Peyer's patch (tissue), 4 donors: ENCODE measurements around the gene LRP5. TPM values are rescaled to one million over a fixed set of nuclear protein-coding genes. Genes with fewer than 3 reads are reported as not detected.

Experiments
- DNase-seq, 3 donors: peaks; one replicate each; pipeline ENCODE4 v3.0.0-alpha.2; 2017 to 2019
- H3K27ac ChIP-seq, 4 donors: fragments of 200-600 bp; sonication (generic); one replicate each; pipeline ENCODE4 v1.5.1; 2016 to 2019
- H3K27me3 ChIP-seq, 2 donors: fragments of 200-600 bp; sonication (generic); one replicate each; pipeline ENCODE4 v1.5.1; 2019
- H3K36me3 ChIP-seq, 3 donors: fragments of 200-600 bp; sonication (generic); one replicate each; pipeline ENCODE4 v1.5.1; 2016 to 2019
- H3K4me1 ChIP-seq, 4 donors: fragments of 200-600 bp; sonication (generic); one replicate each; pipeline ENCODE4 v1.5.1; 2016 to 2019
- H3K4me3 ChIP-seq, 4 donors: fragments of 200-600 bp; sonication (generic); 1 replicate in 3 of 4; 2 replicates in 1 of 4; pipeline ENCODE4 v1.5.1; 2016 to 2019; ENCODE audit warnings: mild to moderate bottlenecking in 1 of 4
- H3K9me3 ChIP-seq, 4 donors: fragments of 200-600 bp; sonication (generic); one replicate each; pipeline ENCODE4 v1.5.1; 2016 to 2019; ENCODE audit warnings: mild to moderate bottlenecking in 1 of 4
- CTCF ChIP-seq, 6 experiments: fragments of 450-650 bp in 4 of 6; fragments of 200-600 bp in 2 of 6; sonication (generic) in 1 of 6; IDR thresholded peaks; one replicate each; pipeline ENCODE4 v1.5.1; 2017 to 2019; ENCODE audit warnings: antibody characterized with exemption in 6 of 6, mild to moderate bottlenecking in 3 of 6, moderate library complexity in 1 of 6
- POLR2A ChIP-seq, 2 donors: fragments of 450-650 bp; IDR thresholded peaks; one replicate each; pipeline ENCODE4 v1.5.1; 2017; ENCODE audit warnings: antibody characterized with exemption in 2 of 2, mild to moderate bottlenecking in 2 of 2, moderate library complexity in 2 of 2
- total RNA-seq, 4 donors: library from RNA; depleted of rRNA; stranded (reverse); fragments of >200 nt; gene quantifications; one replicate each; pipeline ENCODE4 v1.1.0, GENCODE V29; 2016

The LRP5 gene
- total RNA-seq, 4 donors from 2014 or later: 149 to 196 (median 168) TPM

- peak within 1 kb of the TSS; percentile 91 to 99 (median 98) for H3K27ac ChIP-seq
- peak; percentile 28 to 50 for TF ChIP-seq POLR2A (IDR thresholded peaks at IDR 0.05)
- TF ChIP-seq CTCF (IDR thresholded peaks at IDR 0.05): peak in 1 of 6 experiments; percentile 28
- H3K36me3 ChIP-seq: no peaks in the 10 kb centered on the region
- H3K4me1 ChIP-seq: peaks cover 0 to 38% (median 5%) of the 10 kb centered on the region in 4 donors
- no peaks in the 10 kb centered on the region for H3K27me3 ChIP-seq
- DNase-seq: no peak
- H3K9me3 ChIP-seq: no peaks in the 10 kb centered on the region
- H3K4me3 ChIP-seq: peak within 1 kb of the TSS; percentile 77 to 98 (median 91)
Measured at GRCh38 chr11:68460741-68461574, 148.6 kb downstream of the LRP5 start, which contains the start of gene PPP6R3. Gene PPP6R3, plus strand, starts transcription at chr11:68460752. Its CDS starts 76,913 bp downstream, at chr11:68537665.

GRCh38 chr11:68461575-68461917 lies 149.2 kb downstream of the LRP5 start:
- H3K27ac ChIP-seq: peak overlapping the region; percentile 91 to 99 (median 98)
- H3K27me3 ChIP-seq: no peaks in the 10 kb centered on the region
- TF ChIP-seq POLR2A (IDR thresholded peaks at IDR 0.05): no peak
- TF ChIP-seq CTCF (IDR thresholded peaks at IDR 0.05): no peak
- H3K9me3 ChIP-seq: no peaks in the 10 kb centered on the region
- H3K4me3 ChIP-seq: peak overlapping the region; percentile 77 to 98 (median 91)
- peaks cover 0 to 40% (median 5%) of the 10 kb centered on the region in 4 donors for H3K4me1 ChIP-seq
- no peaks in the 10 kb centered on the region for H3K36me3 ChIP-seq
- peak in 1 of 3 donors; percentile 43 for DNase-seq

GRCh38 chr11:68463714-68464113 lies 151.3 kb downstream of the LRP5 start:
- Histone ChIP-seq H3K4me1 (peaks cover 0 to 55% (median 13%) of the 10 kb centered on the region in 4 donors), H3K27ac (no peak overlapping the region), H3K9me3 (no peaks in the 10 kb centered on the region), H3K36me3 (no peaks in the 10 kb centered on the region), H3K4me3 (no peak overlapping the region), H3K27me3 (no peaks in the 10 kb centered on the region)
- peak in 1 of 3 donors; percentile 33 for DNase-seq
- TF ChIP-seq CTCF (IDR thresholded peaks at IDR 0.05) (no peak), POLR2A (IDR thresholded peaks at IDR 0.05) (no peak)

GRCh38 chr11:68467201-68467834 lies 154.9 kb downstream of the LRP5 start:
- TF ChIP-seq CTCF (IDR thresholded peaks at IDR 0.05) (no peak), POLR2A (IDR thresholded peaks at IDR 0.05) (no peak)
- DNase-seq: no peak
- Histone ChIP-seq H3K4me1 (peaks cover 0 to 85% (median 31%) of the 10 kb centered on the region in 4 donors), H3K4me3 (no peak overlapping the region), H3K27ac (no peak overlapping the region), H3K27me3 (no peaks in the 10 kb centered on the region), H3K36me3 (no peaks in the 10 kb centered on the region), H3K9me3 (no peaks in the 10 kb centered on the region)

- TF ChIP-seq CTCF (IDR thresholded peaks at IDR 0.05): no peak
- no peak for TF ChIP-seq POLR2A (IDR thresholded peaks at IDR 0.05)
- H3K4me1 ChIP-seq: peaks cover 0 to 84% (median 31%) of the 10 kb centered on the region in 4 donors
- no peaks in the 10 kb centered on the region for H3K27me3 ChIP-seq
Measured at GRCh38 chr11:68468217-68468828, 155.9 kb downstream of the LRP5 start.

More at GRCh38 chr11:68468217-68468828, 155.9 kb downstream of the LRP5 start:
- H3K4me3 ChIP-seq: no peak overlapping the region
- no peak for DNase-seq
- no peaks in the 10 kb centered on the region for H3K9me3 ChIP-seq
- no peaks in the 10 kb centered on the region for H3K36me3 ChIP-seq
- H3K27ac ChIP-seq: no peak overlapping the region
